ENCODE data around the gene GAS2L1.

GAS2L1 gene

GRCh38 chr22:29325785-29326315 is 19.4 kb downstream of the GAS2L1 start:
- no peak overlapping the region for H3K4me3 ChIP-seq (ENCODE audit: low read depth, low read length)

- no peak overlapping the region for H3K4me3 ChIP-seq (ENCODE audit: low read depth, low read length)
Measured at GRCh38 chr22:29326481-29326880, 20.0 kb downstream of the GAS2L1 start.

GRCh38 chr22:29327089-29327764 is 20.8 kb downstream of the GAS2L1 start:
- no peak overlapping the region for H3K4me3 ChIP-seq (ENCODE audit: low read depth, low read length)

- H3K4me3 ChIP-seq (ENCODE audit: low read depth, low read length): no peak overlapping the region
Measured at GRCh38 chr22:29328055-29328454, 21.6 kb downstream of the GAS2L1 start.

GRCh38 chr22:29328566-29329500 is 22.4 kb downstream of the GAS2L1 start:
- H3K4me3 ChIP-seq (ENCODE audit: low read depth, low read length): no peak overlapping the region

GRCh38 chr22:29329581-29329980 is 23.1 kb downstream of the GAS2L1 start:
- H3K4me3 ChIP-seq (ENCODE audit: low read depth, low read length): no peak overlapping the region

- H3K4me3 ChIP-seq (ENCODE audit: low read depth, low read length): no peak overlapping the region
Measured at GRCh38 chr22:29330291-29330690, 23.8 kb downstream of the GAS2L1 start.

GRCh38 chr22:29330753-29331152 is 24.3 kb downstream of the GAS2L1 start:
- H3K4me3 ChIP-seq (ENCODE audit: low read depth, low read length): no peak overlapping the region

GRCh38 chr22:29331213-29331612 is 24.8 kb downstream of the GAS2L1 start:
- no peak overlapping the region for H3K4me3 ChIP-seq (ENCODE audit: low read depth, low read length)

GRCh38 chr22:29331658-29332300 is 25.3 kb downstream of the GAS2L1 start:
- H3K4me3 ChIP-seq (ENCODE audit: low read depth, low read length): no peak overlapping the region

GRCh38 chr22:29332886-29333496 is 26.5 kb downstream of the GAS2L1 start:
- H3K4me3 ChIP-seq (ENCODE audit: low read depth, low read length): no peak overlapping the region

- H3K4me3 ChIP-seq (ENCODE audit: low read depth, low read length): no peak overlapping the region
Measured at GRCh38 chr22:29334148-29334547, 27.7 kb downstream of the GAS2L1 start.

- H3K4me3 ChIP-seq (ENCODE audit: low read depth, low read length): no peak overlapping the region
Measured at GRCh38 chr22:29334696-29335344, 28.4 kb downstream of the GAS2L1 start.

- H3K4me3 ChIP-seq (ENCODE audit: low read depth, low read length): no peak overlapping the region
Measured at GRCh38 chr22:29335656-29336055, 29.2 kb downstream of the GAS2L1 start.

- H3K4me3 ChIP-seq (ENCODE audit: low read depth, low read length): no peak overlapping the region
Measured at GRCh38 chr22:29336751-29337490, 30.5 kb downstream of the GAS2L1 start.

GRCh38 chr22:29337631-29338284 is 31.3 kb downstream of the GAS2L1 start:
- H3K4me3 ChIP-seq (ENCODE audit: low read depth, low read length): no peak overlapping the region

- H3K4me3 ChIP-seq (ENCODE audit: low read depth, low read length): no peak overlapping the region
Measured at GRCh38 chr22:29338398-29338797, 31.9 kb downstream of the GAS2L1 start.

- H3K4me3 ChIP-seq (ENCODE audit: low read depth, low read length): no peak overlapping the region
Measured at GRCh38 chr22:29339381-29340235, 33.2 kb downstream of the GAS2L1 start.

All from iPS-11a (cell line).